ENCODE measurements around the gene APBB2.

DNA sequence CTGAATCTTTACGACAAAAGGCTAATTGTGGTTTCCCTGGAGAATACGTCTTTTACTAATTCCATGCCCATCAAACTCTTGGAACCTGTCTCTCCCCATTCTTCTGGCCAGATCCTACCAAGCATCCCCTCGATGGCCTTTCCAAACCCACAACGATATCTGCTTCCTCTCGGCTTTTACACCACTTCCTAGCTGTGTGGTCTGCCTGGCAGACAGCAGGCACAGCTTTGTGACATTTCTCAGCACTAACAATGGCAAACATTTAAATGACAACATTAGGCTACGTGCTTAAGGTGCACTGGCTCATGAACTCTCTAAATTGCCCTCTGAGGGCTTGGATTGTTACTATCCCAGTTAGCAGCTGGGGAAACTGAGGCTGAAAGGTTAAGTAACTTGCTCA lies 323.6 kb downstream of the APBB2 start:
- TF ChIP-seq, protein P1, sequence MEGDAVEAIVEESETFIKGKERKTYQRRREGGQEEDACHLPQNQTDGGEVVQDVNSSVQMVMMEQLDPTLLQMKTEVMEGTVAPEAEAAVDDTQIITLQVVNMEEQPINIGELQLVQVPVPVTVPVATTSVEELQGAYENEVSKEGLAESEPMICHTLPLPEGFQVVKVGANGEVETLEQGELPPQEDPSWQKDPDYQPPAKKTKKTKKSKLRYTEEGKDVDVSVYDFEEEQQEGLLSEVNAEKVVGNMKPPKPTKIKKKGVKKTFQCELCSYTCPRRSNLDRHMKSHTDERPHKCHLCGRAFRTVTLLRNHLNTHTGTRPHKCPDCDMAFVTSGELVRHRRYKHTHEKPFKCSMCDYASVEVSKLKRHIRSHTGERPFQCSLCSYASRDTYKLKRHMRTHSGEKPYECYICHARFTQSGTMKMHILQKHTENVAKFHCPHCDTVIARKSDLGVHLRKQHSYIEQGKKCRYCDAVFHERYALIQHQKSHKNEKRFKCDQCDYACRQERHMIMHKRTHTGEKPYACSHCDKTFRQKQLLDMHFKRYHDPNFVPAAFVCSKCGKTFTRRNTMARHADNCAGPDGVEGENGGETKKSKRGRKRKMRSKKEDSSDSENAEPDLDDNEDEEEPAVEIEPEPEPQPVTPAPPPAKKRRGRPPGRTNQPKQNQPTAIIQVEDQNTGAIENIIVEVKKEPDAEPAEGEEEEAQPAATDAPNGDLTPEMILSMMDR (IDR thresholded peaks at IDR 0.05), result no peak
- no peak for TF ChIP-seq POLR2A (IDR thresholded peaks at IDR 0.05)
- no peak for TF ChIP-seq POLR2AphosphoS5 (IDR thresholded peaks at IDR 0.05)

Measured in prostate gland (tissue), 2 donors.